A549 treated with AZD9567 at 1 μM for 4 hours (cell line): ENCODE results near the gene GOLIM4. TPM values are rescaled to one million over a fixed set of nuclear protein-coding genes. Genes with fewer than 3 reads are reported as not detected.

ENCODE experiments used
- total RNA-seq: library from RNA; stranded (reverse); fragments of 200-300 nt; extraction: Qiagen RNA extraction; gene quantifications from 5 replicates; pipeline ENCODE4 v1.2.3, GENCODE V29; 2022; ENCODE audit not compliant: insufficient read depth

Gene GOLIM4
- 16.1 to 19.4 TPM (median 18.1 TPM) in 5 replicates for total RNA-seq

GRCh38 chr3:168095611-168096209, at the start of gene GOLIM4:
Gene GOLIM4, minus strand, starts transcription at chr3:168095924. Its CDS starts 639 bp downstream, at chr3:168095285.

